ENCODE data around the gene SFI1. TPM values are rescaled to one million over a fixed set of nuclear protein-coding genes. Genes with fewer than 3 reads are reported as not detected.
"Not testable (repeated sequence)": the region's sequence is repeated elsewhere in the genome, so short reads cannot be mapped to it uniquely, and the experiment has no call there.

The SFI1 gene
- 235 and 238 TPM in 2 replicates for total RNA-seq

GRCh38 chr22:31496007-31496734, at the start of gene SFI1:
SFI1 (plus strand) TSS chr22:31496536; CDS start chr22:31508285, 11,749 bp downstream.
- intact Hi-C loops (cut with micrococcal nuclease), result loop anchor here (1.0 to 10.0 kb wide), 11 partner anchors 29 to 1731 kb away; partner anchors contain the start of genes DRG1, PIK3IP1, SMTN and UQCR10

GRCh38 chr22:31446767-31447166, 49.6 kb upstream of the SFI1 start:
- intact Hi-C loops (cut with micrococcal nuclease), result no loop called here

- intact Hi-C loops (cut with micrococcal nuclease), result no loop called here
Observed at GRCh38 chr22:31447337-31447736, 49.0 kb upstream of the SFI1 start.

- intact Hi-C loops (cut with micrococcal nuclease), result no loop called here
Observed at GRCh38 chr22:31448382-31448781, 48.0 kb upstream of the SFI1 start.

GRCh38 chr22:31449506-31449905, 46.8 kb upstream of the SFI1 start:
- intact Hi-C loops (cut with micrococcal nuclease), result no loop called here

GRCh38 chr22:31451709-31452571, 44.4 kb upstream of the SFI1 start:
- intact Hi-C loops (cut with micrococcal nuclease), result loop anchor here (1.0 kb wide), 2 partner anchors 181 to 213 kb away; no protein-coding TSS in a partner anchor

GRCh38 chr22:31461699-31462098, 34.6 kb upstream of the SFI1 start:
- intact Hi-C loops (cut with micrococcal nuclease), result no loop called here

- intact Hi-C loops (cut with micrococcal nuclease), result no loop called here
Observed at GRCh38 chr22:31465307-31465706, 31.0 kb upstream of the SFI1 start.

GRCh38 chr22:31474743-31475142, 21.6 kb upstream of the SFI1 start:
- intact Hi-C loops (cut with micrococcal nuclease), result no loop called here

- intact Hi-C loops (cut with micrococcal nuclease), result no loop called here
Observed at GRCh38 chr22:31475800-31476199, 20.5 kb upstream of the SFI1 start.

- intact Hi-C loops (cut with micrococcal nuclease), result no loop called here
Observed at GRCh38 chr22:31477329-31477728, 19.0 kb upstream of the SFI1 start.

GRCh38 chr22:31481129-31481528, 15.2 kb upstream of the SFI1 start:
- intact Hi-C loops (cut with micrococcal nuclease), result no loop called here

GRCh38 chr22:31482470-31482869, 13.9 kb upstream of the SFI1 start:
- intact Hi-C loops (cut with micrococcal nuclease), result not testable (repeated sequence)

- intact Hi-C loops (cut with micrococcal nuclease), result not testable (repeated sequence)
Observed at GRCh38 chr22:31486369-31486768, 10.0 kb upstream of the SFI1 start.

GRCh38 chr22:31486951-31487350, 9.4 kb upstream of the SFI1 start:
- intact Hi-C loops (cut with micrococcal nuclease), result no loop called here

GRCh38 chr22:31488346-31488883, 7.9 kb upstream of the SFI1 start:
- intact Hi-C loops (cut with micrococcal nuclease), result loop anchor here (2.0 kb wide), 1 partner anchor 144 kb away; no protein-coding TSS in a partner anchor

GRCh38 chr22:31488988-31489617, 7.2 kb upstream of the SFI1 start:
- intact Hi-C loops (cut with micrococcal nuclease), result loop anchor here (1.0 to 2.0 kb wide), 5 partner anchors 8 to 261 kb away; partner anchors contain the start of genes DRG1 and PRR14L

GRCh38 chr22:31489632-31490495, 6.5 kb upstream of the SFI1 start, which contains the start of gene EIF4ENIF1:
EIF4ENIF1 (minus strand) TSS chr22:31489842; CDS start chr22:31488718, 1,124 bp downstream.
- intact Hi-C loops (cut with micrococcal nuclease), result loop anchor here (1.0 to 10.0 kb wide), 12 partner anchors 7 to 1725 kb away; partner anchors contain the start of genes DRG1, MORC2, PISD and PRR14L

GRCh38 chr22:31490496-31490925, 5.8 kb upstream of the SFI1 start:
- intact Hi-C loops (cut with micrococcal nuclease), result loop anchor here (1.0 to 10.0 kb wide), 7 partner anchors 34 to 1726 kb away; partner anchors contain the start of genes MORC2, PISD, SMTN and TUG1
